AG04449 (cell line): ENCODE data around the gene ZBTB7B.

Experiments used
- CTCF ChIA-PET: fragments of 350-600 bp; formaldehyde crosslinking; extraction: SDS; loops from one replicate; lab custom pipeline; 2021; ENCODE audit warnings: antibody characterized with exemption; lab: Yijun Ruan, JAX
- POLR2A ChIA-PET: fragments of 400-600, 350-600 bp; formaldehyde crosslinking; extraction: SDS; loops from one replicate; lab custom pipeline; 2020; ENCODE audit warnings: antibody characterized with exemption, inconsistent platforms; lab: Yijun Ruan, JAX
- DNase-seq: peaks from one replicate; pipeline ENCODE4 v3.0.0-alpha.2; 2010; ENCODE audit warnings: low read depth, low spot score
- H3K4me3 ChIP-seq: 2 replicates; pipeline ENCODE4 v1.5.1; 2011; ENCODE audit warnings: low read depth, mild to moderate bottlenecking, control low read depth, low read length
- CTCF ChIP-seq: IDR thresholded peaks from one replicate; pipeline ENCODE4 v1.5.1; 2011; ENCODE audit warnings: mild to moderate bottlenecking, moderate library complexity, low read length, control low read depth, inconsistent platforms; ENCODE audit not compliant: insufficient read depth; ENCODE audit errors: missing control alignments

The ZBTB7B gene

GRCh38 chr1:155052439-155053395, 50.1 kb downstream of the ZBTB7B start:
- CTCF ChIA-PET, result interaction anchor here (0.9 to 20.6 kb wide), 9 partner anchors 7 to 120 kb away, joined by 3 to 433 read pairs (median 4); partner anchors contain the start of genes ADAM15, EFNA4, KRTCAP2 and SHC1
- no peak for DNase-seq
- peak overlapping the region; percentile 71 for H3K4me3 ChIP-seq
- peak; percentile 39 for TF ChIP-seq CTCF
- POLR2A ChIA-PET, result interaction anchor here (1.0 kb wide), 1 partner anchor 97 kb away, joined by 4 read pairs; the partner anchor contains the start of gene PBXIP1

GRCh38 chr1:155053531-155054105, 51.0 kb downstream of the ZBTB7B start:
- no peak for DNase-seq
- TF ChIP-seq CTCF, result no peak
- no peak overlapping the region for H3K4me3 ChIP-seq
- ChIA-PET CTCF (interaction anchor here (0.7 to 20.6 kb wide), 8 partner anchors 7 to 114 kb away, joined by 3 to 433 read pairs (median 6); partner anchors contain the start of genes ADAM15, EFNA4 and PBXIP1), POLR2A (no interaction called here)

GRCh38 chr1:155057104-155057503, 54.5 kb downstream of the ZBTB7B start:
- H3K4me3 ChIP-seq, result no peak overlapping the region
- TF ChIP-seq CTCF, result no peak
- no peak for DNase-seq
- CTCF ChIA-PET, result interaction anchor here (0.7 to 17.3 kb wide), 13 partner anchors 12 to 178 kb away, joined by 3 to 433 read pairs (median 4); partner anchors contain the start of genes ADAM15 and EFNA3
- POLR2A ChIA-PET, result no interaction called here

DNA sequence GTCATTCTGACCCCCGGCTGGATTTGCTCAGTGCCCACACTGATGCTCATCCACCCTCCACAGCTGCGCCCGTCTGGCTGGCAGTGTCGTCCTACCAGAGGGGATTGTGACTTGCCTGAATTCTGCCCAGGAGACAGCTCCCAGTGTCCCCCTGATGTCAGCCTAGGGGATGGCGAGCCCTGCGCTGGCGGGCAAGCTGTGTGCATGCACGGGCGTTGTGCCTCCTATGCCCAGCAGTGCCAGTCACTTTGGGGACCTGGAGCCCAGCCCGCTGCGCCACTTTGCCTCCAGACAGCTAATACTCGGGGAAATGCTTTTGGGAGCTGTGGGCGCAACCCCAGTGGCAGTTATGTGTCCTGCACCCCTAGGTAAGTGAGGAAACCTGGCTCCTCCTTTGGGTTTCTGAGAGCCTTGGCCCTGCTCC, 55.2 kb downstream of the ZBTB7B start:
- ChIA-PET CTCF (interaction anchor here (1.1 to 17.3 kb wide), 14 partner anchors 12 to 179 kb away, joined by 3 to 433 read pairs (median 5); partner anchors contain the start of genes ADAM15, EFNA3, LENEP and PBXIP1), POLR2A (interaction anchor here (0.7 kb wide), 1 partner anchor 12 kb away, joined by 3 read pairs; no protein-coding TSS in a partner anchor)
- DNase-seq, result no peak
- H3K4me3 ChIP-seq, result no peak overlapping the region
- peak; percentile 11 for TF ChIP-seq CTCF

DNA sequence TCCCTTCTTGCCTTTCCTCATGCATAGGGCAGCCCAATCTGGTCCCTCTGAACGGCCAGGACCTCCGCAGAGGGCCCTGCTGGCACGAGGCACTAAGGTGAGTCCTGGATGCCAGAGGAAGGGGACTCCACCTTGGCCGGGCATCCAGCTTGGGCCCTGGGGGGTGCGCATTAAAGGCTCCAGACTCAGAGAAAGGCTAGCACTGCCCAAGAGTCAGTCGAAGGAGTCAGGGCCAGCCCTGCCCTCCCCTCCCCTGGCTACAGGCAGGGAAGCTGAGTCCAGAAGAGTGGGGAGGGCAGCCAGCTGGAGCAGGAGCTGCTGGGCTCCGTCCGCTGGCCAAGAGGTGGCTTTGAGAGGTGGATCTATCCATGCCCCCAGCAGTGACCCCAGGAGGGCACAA, 58.1 kb downstream of the ZBTB7B start:
- no peak for TF ChIP-seq CTCF
- DNase-seq, result no peak
- no peak overlapping the region for H3K4me3 ChIP-seq
- POLR2A ChIA-PET, result no interaction called here
- CTCF ChIA-PET, result interaction anchor here (0.7 to 17.3 kb wide), 25 partner anchors 14 to 581 kb away, joined by 3 to 433 read pairs (median 5); partner anchors contain the start of genes ADAM15, DCST1, DCST2 and EFNA3
